Suprapubic skin (tissue), 4 donors: ENCODE measurements around the gene IFNA21. TPM values are rescaled to one million over a fixed set of nuclear protein-coding genes. Genes with fewer than 3 reads are reported as not detected.

Experiments
- DNase-seq, 2 donors: peaks; one replicate each; pipeline ENCODE4 v3.0.0-alpha.2; 2019; ENCODE audit warnings: low spot score in 2 of 2
- H3K27ac ChIP-seq: fragments of 200-600 bp; sonication (generic); one replicate; pipeline ENCODE4 v1.5.1; 2019
- H3K27me3 ChIP-seq: fragments of 200-600 bp; sonication (generic); one replicate; pipeline ENCODE4 v1.5.1; 2019
- H3K36me3 ChIP-seq: fragments of 200-600 bp; sonication (generic); one replicate; pipeline ENCODE4 v1.5.1; 2019
- H3K4me1 ChIP-seq: fragments of 200-600 bp; sonication (generic); one replicate; pipeline ENCODE4 v1.5.1; 2019
- H3K4me3 ChIP-seq: fragments of 200-600 bp; sonication (generic); one replicate; pipeline ENCODE4 v1.5.1; 2019; ENCODE audit warnings: mild to moderate bottlenecking
- H3K9me3 ChIP-seq: fragments of 200-600 bp; sonication (generic); one replicate; pipeline ENCODE4 v1.5.1; 2019
- EP300 ChIP-seq: sonication (generic); formaldehyde crosslinking; IDR thresholded peaks from one replicate; pipeline ENCODE4 v1.6.1; 2017; ENCODE audit warnings: antibody characterized with exemption
- POLR2A ChIP-seq, 2 donors: fragments of 450-650 bp; IDR thresholded peaks; one replicate each; pipeline ENCODE4 v1.6.1; 2017; ENCODE audit warnings: antibody characterized with exemption in 2 of 2, mild to moderate bottlenecking in 2 of 2, moderate library complexity in 2 of 2
- POLR2AphosphoS5 ChIP-seq, 3 donors: sonication (generic); formaldehyde crosslinking; IDR thresholded peaks; one replicate each; pipeline ENCODE4 v1.6.1; 2017; ENCODE audit warnings: antibody characterized with exemption in 3 of 3
- WGBS: methylation state at CpG from one replicate; pipeline ENCODE4 v1.1.5; 2018; 5-methylcytosine and 5-hydroxymethylcytosine counted together
- total RNA-seq, 4 donors: library from RNA; depleted of rRNA; stranded (reverse); fragments of >200 nt; gene quantifications; one replicate each; pipeline ENCODE4 v1.1.0, GENCODE V29; 2016
- TF ChIP-seq, protein P1 (sequence below), 2 donors: fragments of 200-600 bp in 1 of 2; fragments of 450-650 bp in 1 of 2; sonication (generic) in 1 of 2; IDR thresholded peaks; one replicate each; pipeline ENCODE4 v1.5.1; 2016 to 2019; ENCODE audit warnings: antibody characterized with exemption in 2 of 2, mild to moderate bottlenecking in 1 of 2, moderate library complexity in 1 of 2

Gene IFNA21
- total RNA-seq, 4 donors from 2014 or later = not detected

DNA sequence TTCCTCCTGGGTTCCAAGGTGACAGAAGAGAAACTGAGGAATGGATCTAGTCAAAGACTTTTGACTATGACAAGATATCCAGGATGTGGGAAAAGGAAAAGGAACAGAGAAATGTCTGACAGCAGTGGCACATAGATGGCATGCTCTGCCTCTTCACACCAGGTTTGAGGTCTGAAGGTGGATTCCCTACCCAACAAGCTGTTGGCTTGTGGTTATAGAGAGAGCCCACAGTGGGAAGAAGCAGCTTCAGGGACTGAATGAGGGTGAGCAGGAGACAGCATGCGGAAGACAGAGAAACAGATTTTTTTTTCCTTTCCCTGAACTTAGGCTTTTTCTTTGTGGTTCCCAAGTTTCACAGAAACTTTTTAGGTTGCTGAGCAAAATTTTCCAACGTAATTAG is 45.4 kb downstream of the IFNA21 start:
- DNase-seq = no peak
- H3K36me3 ChIP-seq = no peaks in the 10 kb centered on the region
- TF ChIP-seq POLR2A (IDR thresholded peaks at IDR 0.05) (no peak), POLR2AphosphoS5 (IDR thresholded peaks at IDR 0.05) (no peak), EP300 (no peak)
- TF ChIP-seq, protein P1, sequence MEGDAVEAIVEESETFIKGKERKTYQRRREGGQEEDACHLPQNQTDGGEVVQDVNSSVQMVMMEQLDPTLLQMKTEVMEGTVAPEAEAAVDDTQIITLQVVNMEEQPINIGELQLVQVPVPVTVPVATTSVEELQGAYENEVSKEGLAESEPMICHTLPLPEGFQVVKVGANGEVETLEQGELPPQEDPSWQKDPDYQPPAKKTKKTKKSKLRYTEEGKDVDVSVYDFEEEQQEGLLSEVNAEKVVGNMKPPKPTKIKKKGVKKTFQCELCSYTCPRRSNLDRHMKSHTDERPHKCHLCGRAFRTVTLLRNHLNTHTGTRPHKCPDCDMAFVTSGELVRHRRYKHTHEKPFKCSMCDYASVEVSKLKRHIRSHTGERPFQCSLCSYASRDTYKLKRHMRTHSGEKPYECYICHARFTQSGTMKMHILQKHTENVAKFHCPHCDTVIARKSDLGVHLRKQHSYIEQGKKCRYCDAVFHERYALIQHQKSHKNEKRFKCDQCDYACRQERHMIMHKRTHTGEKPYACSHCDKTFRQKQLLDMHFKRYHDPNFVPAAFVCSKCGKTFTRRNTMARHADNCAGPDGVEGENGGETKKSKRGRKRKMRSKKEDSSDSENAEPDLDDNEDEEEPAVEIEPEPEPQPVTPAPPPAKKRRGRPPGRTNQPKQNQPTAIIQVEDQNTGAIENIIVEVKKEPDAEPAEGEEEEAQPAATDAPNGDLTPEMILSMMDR (IDR thresholded peaks at IDR 0.05) = no peak

DNA sequence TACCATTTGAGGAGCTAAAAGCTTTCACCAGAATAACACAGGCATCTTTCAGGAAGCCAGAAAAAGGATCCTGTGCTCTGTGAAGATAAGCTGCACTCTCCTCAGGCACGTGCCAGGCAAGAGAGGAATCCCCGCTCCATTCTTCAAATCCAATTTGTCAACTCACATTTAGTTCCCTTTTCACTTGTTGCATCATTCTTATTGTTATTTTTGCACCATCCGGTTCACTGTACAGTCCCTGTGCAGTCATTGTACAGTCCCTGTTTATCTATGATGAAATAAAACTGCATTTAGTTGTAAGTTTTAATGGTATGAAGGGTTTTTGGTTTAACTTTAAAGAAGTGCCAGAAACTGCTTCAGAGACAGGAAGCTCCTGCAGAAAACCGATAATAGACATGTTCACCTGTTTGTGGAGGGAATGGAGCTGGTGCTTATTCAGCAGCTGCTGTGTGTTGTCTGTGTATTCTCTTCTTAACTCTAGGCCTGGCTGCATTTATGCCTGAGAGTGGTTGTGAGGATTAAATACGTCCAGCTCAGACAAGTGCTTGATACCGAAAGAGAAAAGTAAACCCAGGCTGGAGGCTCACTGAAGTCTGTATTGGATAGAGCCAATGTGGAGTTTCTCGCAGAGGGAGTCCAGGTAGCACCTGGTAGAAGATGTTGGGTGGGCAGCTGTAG is 47.2 kb downstream of the IFNA21 start:
- TF ChIP-seq POLR2AphosphoS5 (IDR thresholded peaks at IDR 0.05) (no peak), EP300 (no peak), POLR2A (IDR thresholded peaks at IDR 0.05) (no peak)
- TF ChIP-seq, protein P1 (IDR thresholded peaks at IDR 0.05) = no peak
- DNase-seq = no peak
- H3K27me3 ChIP-seq = no peaks in the 10 kb centered on the region
- H3K4me3 ChIP-seq = no peak overlapping the region
- no peak overlapping the region for H3K27ac ChIP-seq
- H3K9me3 ChIP-seq = no peaks in the 10 kb centered on the region
- H3K36me3 ChIP-seq = no peaks in the 10 kb centered on the region
- 74% methylated on average over 7 of the region's 7 CpGs for WGBS
- H3K4me1 ChIP-seq = no peaks in the 10 kb centered on the region

More for the DNA sequence above, 45.4 kb downstream of the IFNA21 start:
- no peaks in the 10 kb centered on the region for H3K27me3 ChIP-seq
- H3K4me3 ChIP-seq = no peak overlapping the region
- no peaks in the 10 kb centered on the region for H3K9me3 ChIP-seq
- no peaks in the 10 kb centered on the region for H3K4me1 ChIP-seq
- 83% methylated on average over 2 of the region's 2 CpGs for WGBS
- H3K27ac ChIP-seq = no peak overlapping the region

Other genes with a start within 250 kb of the IFNA21 start
- gene HACD4, start 135.0 kb downstream of the IFNA21 start, total RNA-seq = 1 to 10 TPM; 1.9 to 4.1 (median 2.9) TPM
- gene IFNB1, start 88.7 kb downstream of the IFNA21 start, total RNA-seq = not detected
- not detected for gene IFNW1, start 24.8 kb downstream of the IFNA21 start, total RNA-seq
- not detected for gene IFNA4, start 20.9 kb upstream of the IFNA21 start, total RNA-seq
- gene IFNA7, start 35.5 kb upstream of the IFNA21 start, total RNA-seq = not detected
- not detected for gene IFNA10, start 40.5 kb upstream of the IFNA21 start, total RNA-seq
- gene IFNA16, start 50.7 kb upstream of the IFNA21 start, total RNA-seq = not detected
- not detected for gene IFNA17, start 61.6 kb upstream of the IFNA21 start, total RNA-seq
- gene IFNA14, start 73.3 kb upstream of the IFNA21 start, total RNA-seq = not detected
- not detected for gene IFNA5, start 138.7 kb upstream of the IFNA21 start, total RNA-seq
- gene KLHL9, start 168.7 kb upstream of the IFNA21 start, total RNA-seq = 10 to 100 TPM; 12.0 to 17.2 (median 13.9) TPM
- gene IFNA6, start 184.2 kb upstream of the IFNA21 start, total RNA-seq = not detected
- gene IFNA13, start 201.4 kb upstream of the IFNA21 start, total RNA-seq = not detected
- gene IFNA2, start 218.7 kb upstream of the IFNA21 start, total RNA-seq = not detected
- gene IFNA8, start 242.5 kb upstream of the IFNA21 start, total RNA-seq = not detected